Measurements from ENCODE around the gene THAP2. TPM values are rescaled to one million over a fixed set of nuclear protein-coding genes. Genes with fewer than 3 reads are reported as not detected.
"Not testable (repeated sequence)": the region's sequence is repeated elsewhere in the genome, so short reads cannot be mapped to it uniquely, and the experiment has no call there.

Gene THAP2
- total and polyA plus RNA-seq, 3 experiments from 2014 or later = 5.2 to 8.6 (median 7.8) TPM

- ChIA-PET POLR2A (interaction anchor here (0.7 kb wide), 1 partner anchor 35 kb away, joined by 8 read pairs; no protein-coding TSS in a partner anchor), CTCF (no interaction called here)
- peaks cover 12% of the 10 kb centered on the region for H3K4me1 ChIP-seq (ENCODE audit: insufficient read depth, low read length)
- H3K4me1 Mint-ChIP-seq = peaks cover 19 to 52% (median 48%) of the 10 kb centered on the region in 3 donors
- no peaks in the 10 kb centered on the region for H3K9me3 Mint-ChIP-seq
- H3K4me3 ChIP-seq (ENCODE audit: low read length) = no peak overlapping the region
- no peaks in the 10 kb centered on the region for H3K27me3 ChIP-seq (ENCODE audit: insufficient read depth, low read length, poor library complexity, severe bottlenecking)
- no peak overlapping the region for H3K4me3 Mint-ChIP-seq
- DNase-seq = no peak
- H3K27ac Mint-ChIP-seq = peak overlapping the region in 1 of 8 donors; percentile 4
- H3K9me3 ChIP-seq (ENCODE audit: low read length) = no peaks in the 10 kb centered on the region
- H3K27me3 Mint-ChIP-seq = peaks cover 0 to 2% of the 10 kb centered on the region in 2 donors
- peaks cover 0 to 20% (median 5%) of the 10 kb centered on the region in 3 donors for H3K36me3 Mint-ChIP-seq
- H3K36me3 ChIP-seq (ENCODE audit: insufficient read depth, low read length) = no peaks in the 10 kb centered on the region
- no peak overlapping the region for H3K27ac ChIP-seq (ENCODE audit: low read depth, low read length)
Measured at GRCh38 chr12:71691504-71692129, 27.5 kb downstream of the THAP2 start.

- Mint-ChIP-seq H3K36me3 (peaks cover 0 to 33% (median 5%) of the 10 kb centered on the region in 3 donors), H3K27me3 (peaks cover 0 to under 1% of the 10 kb centered on the region in 2 donors), H3K27ac (no peak overlapping the region), H3K4me3 (no peak overlapping the region), H3K9me3 (no peaks in the 10 kb centered on the region), H3K4me1 (peaks cover 8 to 37% (median 34%) of the 10 kb centered on the region in 3 donors)
- ChIA-PET CTCF (no interaction called here), POLR2A (no interaction called here)
- no peak for DNase-seq
- Histone ChIP-seq H3K4me1 (ENCODE audit: insufficient read depth, low read length) (no peaks in the 10 kb centered on the region), H3K9me3 (ENCODE audit: low read length) (no peaks in the 10 kb centered on the region), H3K27ac (ENCODE audit: low read depth, low read length) (no peak overlapping the region), H3K36me3 (ENCODE audit: insufficient read depth, low read length) (no peaks in the 10 kb centered on the region), H3K4me3 (ENCODE audit: low read length) (no peak overlapping the region), H3K27me3 (ENCODE audit: insufficient read depth, low read length, poor library complexity, severe bottlenecking) (no peaks in the 10 kb centered on the region)
Measured at GRCh38 chr12:71693126-71693525, 29.0 kb downstream of the THAP2 start.

DNA sequence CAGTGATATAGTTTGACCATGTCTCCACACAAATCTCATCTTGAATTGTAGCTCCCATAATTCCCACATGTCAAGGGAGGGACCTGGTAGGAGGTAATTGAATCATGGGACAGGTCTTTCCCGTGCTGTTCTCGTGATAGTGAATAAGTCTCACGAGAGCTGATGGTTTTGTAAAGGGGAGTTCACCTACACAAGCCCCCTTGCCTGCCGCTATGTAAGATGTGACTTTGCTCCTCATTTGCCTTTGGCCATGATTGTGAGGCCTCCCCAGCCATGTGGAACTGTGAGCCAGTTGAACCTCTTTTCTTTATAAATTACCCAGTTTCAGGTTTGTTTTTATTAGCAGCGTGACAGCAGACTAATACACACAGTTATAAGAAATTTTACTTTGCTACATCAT is 29.6 kb downstream of the THAP2 start:
- H3K27ac ChIP-seq (ENCODE audit: low read depth, low read length); H3K4me3 Mint-ChIP-seq; H3K27me3 ChIP-seq (ENCODE audit: insufficient read depth, low read length, poor library complexity, severe bottlenecking); H3K4me3 ChIP-seq (ENCODE audit: low read length); POLR2A ChIA-PET; H3K36me3 ChIP-seq (ENCODE audit: insufficient read depth, low read length); H3K9me3 ChIP-seq (ENCODE audit: low read length); H3K27me3 Mint-ChIP-seq; H3K4me1 ChIP-seq (ENCODE audit: insufficient read depth, low read length); H3K9me3 Mint-ChIP-seq; DNase-seq; CTCF ChIA-PET: not testable (repeated sequence)
- peak overlapping the region in 2 of 8 donors; percentile 66 to 86 for H3K27ac Mint-ChIP-seq
- H3K4me1 Mint-ChIP-seq = peaks cover 6 to 32% (median 28%) of the 10 kb centered on the region in 3 donors
- peaks cover 0 to 38% (median 7%) of the 10 kb centered on the region in 3 donors for H3K36me3 Mint-ChIP-seq

DNA sequence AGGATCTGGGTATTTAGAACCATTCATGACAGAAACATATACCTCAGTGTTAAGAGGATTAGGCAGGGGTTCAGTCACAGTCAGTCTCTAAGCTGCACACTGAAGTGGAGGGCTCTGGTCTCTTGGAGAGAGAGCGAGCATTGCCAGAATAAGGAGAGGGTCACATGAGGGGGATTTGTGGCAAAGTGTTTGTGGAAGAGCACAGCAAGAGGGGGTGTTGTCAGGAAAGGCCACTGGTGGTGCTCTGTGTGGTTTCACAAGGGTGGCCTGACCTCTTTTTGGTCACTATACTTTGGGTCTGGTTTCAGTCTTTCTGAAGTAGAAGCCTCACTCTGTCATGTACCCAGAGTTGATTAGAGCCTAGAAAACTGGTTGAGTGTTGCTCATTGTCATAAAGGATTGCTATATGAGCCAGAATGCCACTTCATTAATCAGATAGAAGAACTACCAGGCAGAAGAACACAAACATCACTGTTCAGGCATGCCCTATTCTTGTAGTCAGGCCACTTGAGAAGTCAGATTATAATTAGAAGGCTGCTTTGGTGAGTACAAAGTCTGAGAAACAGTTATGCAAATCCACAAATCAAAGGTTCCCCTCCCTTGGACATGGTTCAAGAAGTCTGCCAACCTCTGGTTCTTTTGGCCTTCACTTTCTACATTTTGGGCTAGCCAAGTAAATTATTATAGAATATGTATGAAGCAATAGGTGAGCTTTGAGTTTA is 30.2 kb downstream of the THAP2 start:
- Mint-ChIP-seq H3K4me1 (peaks cover 5 to 26% (median 22%) of the 10 kb centered on the region in 3 donors), H3K36me3 (peaks cover 0 to 44% (median 7%) of the 10 kb centered on the region in 3 donors), H3K27ac (peak overlapping the region in 3 of 8 donors; percentile 4 to 94 (median 54)), H3K9me3 (no peaks in the 10 kb centered on the region), H3K27me3 (no peaks in the 10 kb centered on the region), H3K4me3 (no peak overlapping the region)
- Histone ChIP-seq H3K4me1 (ENCODE audit: insufficient read depth, low read length) (no peaks in the 10 kb centered on the region), H3K9me3 (ENCODE audit: low read length) (no peaks in the 10 kb centered on the region), H3K4me3 (ENCODE audit: low read length) (no peak overlapping the region), H3K27ac (ENCODE audit: low read depth, low read length) (no peak overlapping the region), H3K36me3 (ENCODE audit: insufficient read depth, low read length) (peaks cover 9% of the 10 kb centered on the region), H3K27me3 (ENCODE audit: insufficient read depth, low read length, poor library complexity, severe bottlenecking) (no peaks in the 10 kb centered on the region)
- ChIA-PET CTCF (no interaction called here), POLR2A (no interaction called here)
- no peak for DNase-seq

GRCh38 chr12:71695782-71696181 is 31.7 kb downstream of the THAP2 start:
- H3K27ac Mint-ChIP-seq = no peak overlapping the region
- POLR2A ChIA-PET = no interaction called here

DNA sequence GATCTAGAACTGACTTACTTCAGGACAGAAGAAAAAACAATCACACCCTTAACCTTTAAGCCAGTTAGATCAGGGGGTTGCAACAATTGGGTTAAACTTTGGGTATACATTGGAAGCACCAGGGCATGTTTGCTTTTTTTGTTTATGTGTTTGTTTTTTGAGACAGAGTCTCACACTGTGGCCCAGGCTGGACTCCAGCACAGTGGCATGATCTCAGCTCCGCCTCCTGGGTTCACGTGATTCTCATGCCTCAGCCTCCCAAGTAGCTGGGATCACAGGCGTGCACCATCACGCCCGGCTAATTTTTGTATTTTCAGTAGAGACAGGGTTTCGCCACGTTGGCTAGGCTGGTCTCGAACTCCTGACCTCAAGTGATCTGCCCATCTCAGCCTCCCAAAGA is 38.1 kb downstream of the THAP2 start:
- H3K27me3 Mint-ChIP-seq; H3K9me3 Mint-ChIP-seq; H3K4me1 Mint-ChIP-seq; H3K4me3 ChIP-seq (ENCODE audit: low read length); H3K4me1 ChIP-seq (ENCODE audit: insufficient read depth, low read length); DNase-seq; POLR2A ChIA-PET; H3K27ac ChIP-seq (ENCODE audit: low read depth, low read length); H3K9me3 ChIP-seq (ENCODE audit: low read length); H3K4me3 Mint-ChIP-seq; H3K27me3 ChIP-seq (ENCODE audit: insufficient read depth, low read length, poor library complexity, severe bottlenecking); CTCF ChIA-PET: not testable (repeated sequence)
- Mint-ChIP-seq H3K36me3 (peaks cover 4 to 60% (median 16%) of the 10 kb centered on the region in 3 donors), H3K27ac (peak overlapping the region in 1 of 8 donors; percentile 66)
- peaks cover 15% of the 10 kb centered on the region for H3K36me3 ChIP-seq (ENCODE audit: insufficient read depth, low read length)

More at GRCh38 chr12:71695782-71696181, 31.7 kb downstream of the THAP2 start:
- H3K36me3 Mint-ChIP-seq = peaks cover 4 to 51% (median 13%) of the 10 kb centered on the region in 3 donors
- DNase-seq = no peak
- Histone ChIP-seq H3K27me3 (ENCODE audit: insufficient read depth, low read length, poor library complexity, severe bottlenecking) (no peaks in the 10 kb centered on the region), H3K9me3 (ENCODE audit: low read length) (no peaks in the 10 kb centered on the region), H3K4me3 (ENCODE audit: low read length) (no peak overlapping the region), H3K27ac (ENCODE audit: low read depth, low read length) (no peak overlapping the region), H3K4me1 (ENCODE audit: insufficient read depth, low read length) (no peaks in the 10 kb centered on the region), H3K36me3 (ENCODE audit: insufficient read depth, low read length) (peaks cover 12% of the 10 kb centered on the region)
- no peaks in the 10 kb centered on the region for H3K27me3 Mint-ChIP-seq
- H3K4me1 Mint-ChIP-seq = peaks cover 2 to 19% (median 16%) of the 10 kb centered on the region in 3 donors
- CTCF ChIA-PET = interaction anchor here (1.2 kb wide), 1 partner anchor 10 kb away, joined by 3 read pairs; the partner anchor contains the start of gene TMEM19
- H3K9me3 Mint-ChIP-seq = no peaks in the 10 kb centered on the region
- H3K4me3 Mint-ChIP-seq = no peak overlapping the region

DNA sequence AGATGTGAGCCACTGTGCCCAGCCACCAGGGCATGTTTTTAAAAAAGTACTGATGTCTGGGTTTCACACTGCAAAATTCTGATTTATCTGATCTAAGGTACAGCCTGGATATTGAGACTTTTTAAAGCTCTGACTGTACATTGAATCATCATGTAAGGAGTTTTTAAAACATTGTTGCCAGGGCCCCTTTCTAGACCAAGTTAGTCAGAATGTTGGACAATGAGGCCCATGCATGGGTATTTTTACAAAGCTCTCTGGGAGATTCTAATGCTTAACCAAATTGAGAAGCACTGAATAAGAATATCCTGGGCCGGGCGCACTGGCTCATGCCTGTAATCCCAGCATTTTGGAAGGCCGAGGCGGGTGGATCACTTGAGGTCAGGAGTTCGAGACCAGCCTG is 38.5 kb downstream of the THAP2 start:
- no peaks in the 10 kb centered on the region for H3K27me3 Mint-ChIP-seq
- POLR2A ChIA-PET = no interaction called here
- no peak overlapping the region for H3K27ac Mint-ChIP-seq
- H3K36me3 Mint-ChIP-seq = peaks cover 7 to 56% (median 16%) of the 10 kb centered on the region in 3 donors
- DNase-seq = no peak
- H3K9me3 Mint-ChIP-seq = no peaks in the 10 kb centered on the region
- CTCF ChIA-PET = no interaction called here
- Histone ChIP-seq H3K9me3 (ENCODE audit: low read length) (no peaks in the 10 kb centered on the region), H3K27ac (ENCODE audit: low read depth, low read length) (no peak overlapping the region), H3K4me3 (ENCODE audit: low read length) (no peak overlapping the region), H3K27me3 (ENCODE audit: insufficient read depth, low read length, poor library complexity, severe bottlenecking) (no peaks in the 10 kb centered on the region), H3K36me3 (ENCODE audit: insufficient read depth, low read length) (peaks cover 15% of the 10 kb centered on the region), H3K4me1 (ENCODE audit: insufficient read depth, low read length) (no peaks in the 10 kb centered on the region)
- no peaks in the 10 kb centered on the region for H3K4me1 Mint-ChIP-seq
- no peak overlapping the region for H3K4me3 Mint-ChIP-seq

DNA sequence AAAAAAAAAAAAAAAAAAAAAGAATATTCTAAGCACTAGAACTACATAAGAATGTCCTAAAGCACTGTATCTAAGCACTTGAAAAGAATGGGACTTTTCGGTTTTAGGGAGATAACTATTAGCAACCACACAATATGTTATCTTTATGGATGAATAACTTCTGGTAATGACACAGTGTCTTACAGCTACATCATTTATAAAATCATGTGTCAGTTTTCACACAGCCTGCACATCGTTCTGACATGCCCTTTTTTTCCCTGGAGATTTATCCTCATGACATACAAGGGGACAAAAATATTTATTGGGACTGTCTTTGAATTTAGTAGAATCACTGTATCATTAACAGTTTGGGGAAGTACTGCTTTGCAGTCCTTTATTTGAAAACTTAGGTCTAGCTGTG is 39.1 kb downstream of the THAP2 start:
- ChIA-PET POLR2A (interaction anchor here (0.8 kb wide), 1 partner anchor 40 kb away, joined by 4 read pairs; no protein-coding TSS in a partner anchor), CTCF (no interaction called here)
- Mint-ChIP-seq H3K9me3 (no peaks in the 10 kb centered on the region), H3K27me3 (no peaks in the 10 kb centered on the region), H3K36me3 (peaks cover 13 to 50% (median 19%) of the 10 kb centered on the region in 3 donors), H3K4me1 (peaks cover 0 to 4% (median 0%) of the 10 kb centered on the region in 3 donors), H3K4me3 (no peak overlapping the region), H3K27ac (peak overlapping the region in 1 of 8 donors; percentile 12)
- no peak for DNase-seq
- Histone ChIP-seq H3K9me3 (ENCODE audit: low read length) (no peaks in the 10 kb centered on the region), H3K27me3 (ENCODE audit: insufficient read depth, low read length, poor library complexity, severe bottlenecking) (no peaks in the 10 kb centered on the region), H3K36me3 (ENCODE audit: insufficient read depth, low read length) (peaks cover 15% of the 10 kb centered on the region), H3K4me3 (ENCODE audit: low read length) (no peak overlapping the region), H3K27ac (ENCODE audit: low read depth, low read length) (no peak overlapping the region), H3K4me1 (ENCODE audit: insufficient read depth, low read length) (no peaks in the 10 kb centered on the region)

Data from CD8-positive, alpha-beta memory T cell (primary cell).